ENCODE data around the gene DCST2.
A peak's percentile ranks its signal among the peaks of the same experiment; 100 is the strongest.

The DCST2 gene

DNA sequence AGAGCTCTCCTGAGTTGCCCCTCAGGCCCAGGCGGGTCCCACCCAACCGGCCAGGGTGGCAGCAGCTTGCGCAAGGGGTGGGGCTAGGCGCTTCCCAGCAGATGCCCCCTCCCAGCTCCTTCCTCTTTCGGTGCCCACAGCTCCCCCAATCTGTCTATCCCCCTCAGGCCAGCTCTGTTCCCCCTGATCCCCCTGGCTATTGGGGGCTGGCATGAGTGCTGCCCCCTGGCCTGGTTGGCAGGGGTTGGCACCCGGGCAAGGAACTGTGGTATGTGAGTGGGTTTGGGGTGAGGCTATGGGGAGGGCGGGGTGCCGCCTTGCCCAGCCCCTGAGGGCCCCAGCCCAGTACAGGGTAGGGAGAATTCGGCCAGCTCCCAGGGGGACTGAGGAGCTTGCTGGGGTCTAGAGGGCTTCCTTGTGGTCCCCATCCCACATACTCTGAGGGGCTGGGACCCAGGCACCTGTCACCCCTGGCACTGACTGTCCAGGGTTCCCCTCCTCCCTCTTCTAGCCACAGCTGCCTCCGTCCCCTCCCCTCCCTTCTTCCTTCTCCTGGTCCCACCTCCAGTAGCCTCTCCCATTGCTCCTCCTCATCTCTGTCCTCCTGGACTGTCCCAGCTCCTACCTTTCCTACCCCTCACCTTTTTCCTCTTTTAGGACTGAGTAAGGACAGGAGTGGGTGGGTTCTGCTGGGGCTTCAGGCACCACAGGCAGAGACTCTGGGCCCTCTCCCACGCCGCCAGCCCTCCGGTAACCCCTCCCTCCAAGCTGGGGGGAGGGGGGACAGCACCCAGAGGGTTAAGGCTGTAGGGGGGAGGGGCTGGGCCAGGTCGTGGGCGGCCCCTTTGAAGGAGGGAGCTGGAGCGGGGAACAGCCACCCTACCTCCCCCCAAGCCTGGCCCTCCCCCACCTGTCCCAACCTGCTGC lies 25.3 kb downstream of the DCST2 start:
- no peak for DNase-seq

GRCh38 chr1:155007251-155007828 lies 26.2 kb downstream of the DCST2 start:
- DNase-seq = no peak

- DNase-seq = no peak
Measured at GRCh38 chr1:155006601-155007101, 26.9 kb downstream of the DCST2 start.

DNA sequence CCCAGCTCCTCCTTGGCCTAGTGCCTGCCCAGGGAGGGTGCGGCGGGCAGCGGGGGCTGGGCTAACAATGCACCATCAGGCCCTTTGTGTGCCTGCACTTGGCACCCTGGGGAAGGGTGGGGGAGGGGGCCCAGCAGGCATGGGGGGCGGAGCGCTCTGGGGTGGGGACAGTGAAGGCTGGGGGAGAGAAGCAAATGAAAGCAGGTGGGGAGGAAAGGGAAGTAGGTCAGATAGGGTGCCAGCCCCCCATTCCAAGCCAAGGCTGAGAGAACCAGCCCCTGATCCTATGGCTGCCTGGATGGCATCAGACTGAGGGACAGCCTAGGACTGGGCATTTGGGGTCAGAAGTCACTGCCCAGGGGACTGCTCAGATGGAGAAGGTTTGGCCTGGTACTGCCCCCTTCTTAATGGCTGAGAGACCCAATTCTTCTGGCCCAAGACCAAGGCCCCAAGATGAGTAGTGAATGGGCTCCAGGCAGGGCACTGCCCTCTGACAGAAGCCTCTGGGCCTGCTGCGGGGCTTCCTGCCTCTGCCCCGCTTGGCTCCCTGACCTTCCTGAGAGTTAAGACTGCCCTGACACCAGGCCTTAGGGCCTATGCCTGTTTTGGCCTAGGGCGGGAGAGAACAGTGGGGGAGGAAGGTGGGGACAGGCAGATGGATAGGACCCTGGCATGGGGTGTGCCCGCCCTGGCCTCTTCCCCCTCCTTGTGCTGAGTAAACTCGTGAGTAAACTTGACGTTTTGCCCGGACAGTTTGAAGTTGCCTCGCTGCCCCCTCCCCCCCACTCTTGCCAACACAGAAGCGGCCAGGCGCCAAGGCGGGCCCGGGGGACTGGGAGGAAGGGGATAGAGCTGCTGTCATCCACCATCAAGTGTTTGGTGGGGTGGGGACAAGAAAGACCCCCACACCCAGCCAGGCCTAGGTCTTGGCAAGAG lies 28.2 kb downstream of the DCST2 start:
- no peak for DNase-seq

DNA sequence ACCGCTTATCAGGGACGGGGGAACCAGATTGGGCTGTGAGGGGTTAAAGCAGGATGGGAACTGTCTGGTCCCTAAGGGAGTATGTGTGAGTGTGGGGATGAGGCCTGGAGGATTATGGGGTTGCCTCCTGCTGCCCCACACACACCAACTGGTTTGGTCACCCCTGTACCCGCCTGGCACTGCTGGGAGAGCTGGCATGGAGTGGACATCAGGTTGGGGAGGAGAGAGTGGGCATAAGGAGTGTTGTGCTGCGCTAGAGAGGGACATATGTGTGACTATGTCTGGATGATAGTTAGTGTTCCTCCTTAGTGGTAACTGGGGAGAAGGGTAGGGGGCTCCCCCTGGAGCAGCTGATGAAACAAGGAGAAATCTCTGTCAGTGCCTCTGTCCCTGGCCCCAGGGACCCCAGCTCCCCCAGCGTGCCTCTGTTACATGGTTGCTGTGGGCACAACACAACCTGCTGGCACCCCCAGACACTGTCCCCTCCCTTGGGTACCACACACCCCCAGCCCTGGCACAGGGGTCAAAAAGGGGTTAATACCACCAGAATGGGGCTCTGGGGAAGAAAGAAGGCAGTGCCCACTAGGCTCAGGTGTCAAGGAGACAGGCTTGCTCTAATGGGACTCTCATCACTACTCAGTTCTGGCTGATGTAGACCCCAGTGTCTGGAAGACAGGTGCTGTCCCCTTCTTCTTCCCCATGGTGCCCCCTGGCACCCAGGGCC lies 29.1 kb downstream of the DCST2 start:
- DNase-seq = no peak

DNA sequence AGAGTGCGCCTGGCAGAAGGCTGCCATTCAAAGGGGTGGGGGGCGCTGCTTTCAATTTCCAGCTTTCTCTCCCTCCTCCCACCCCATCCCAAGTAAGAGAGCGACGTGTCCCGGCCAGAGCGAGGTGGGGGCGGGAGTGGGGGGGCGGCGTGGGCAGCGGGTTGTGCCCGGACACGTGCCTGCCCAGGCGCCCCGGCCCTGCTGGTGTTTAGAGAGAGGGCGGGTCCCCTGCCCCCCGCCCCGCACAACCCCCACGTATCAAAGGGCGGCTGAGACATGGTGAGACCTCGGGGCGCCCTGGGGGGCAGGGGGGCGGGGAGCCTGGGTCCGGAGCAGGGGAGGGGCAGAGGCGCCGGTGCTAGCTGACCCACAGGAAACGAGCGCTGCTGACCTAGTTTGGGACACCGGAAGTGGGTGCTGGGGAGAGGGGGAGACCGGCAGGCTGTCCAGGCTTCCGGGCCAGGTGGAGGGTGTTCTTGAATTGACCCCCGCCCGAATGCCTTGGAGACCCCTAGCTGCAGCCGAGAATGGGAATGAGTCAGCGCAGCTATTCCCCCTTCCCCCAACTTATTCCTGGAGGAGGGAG lies 29.7 kb downstream of the DCST2 start:
- no peak for DNase-seq

- DNase-seq = no peak
Measured at GRCh38 chr1:155003227-155003765, 30.3 kb downstream of the DCST2 start.

DNA sequence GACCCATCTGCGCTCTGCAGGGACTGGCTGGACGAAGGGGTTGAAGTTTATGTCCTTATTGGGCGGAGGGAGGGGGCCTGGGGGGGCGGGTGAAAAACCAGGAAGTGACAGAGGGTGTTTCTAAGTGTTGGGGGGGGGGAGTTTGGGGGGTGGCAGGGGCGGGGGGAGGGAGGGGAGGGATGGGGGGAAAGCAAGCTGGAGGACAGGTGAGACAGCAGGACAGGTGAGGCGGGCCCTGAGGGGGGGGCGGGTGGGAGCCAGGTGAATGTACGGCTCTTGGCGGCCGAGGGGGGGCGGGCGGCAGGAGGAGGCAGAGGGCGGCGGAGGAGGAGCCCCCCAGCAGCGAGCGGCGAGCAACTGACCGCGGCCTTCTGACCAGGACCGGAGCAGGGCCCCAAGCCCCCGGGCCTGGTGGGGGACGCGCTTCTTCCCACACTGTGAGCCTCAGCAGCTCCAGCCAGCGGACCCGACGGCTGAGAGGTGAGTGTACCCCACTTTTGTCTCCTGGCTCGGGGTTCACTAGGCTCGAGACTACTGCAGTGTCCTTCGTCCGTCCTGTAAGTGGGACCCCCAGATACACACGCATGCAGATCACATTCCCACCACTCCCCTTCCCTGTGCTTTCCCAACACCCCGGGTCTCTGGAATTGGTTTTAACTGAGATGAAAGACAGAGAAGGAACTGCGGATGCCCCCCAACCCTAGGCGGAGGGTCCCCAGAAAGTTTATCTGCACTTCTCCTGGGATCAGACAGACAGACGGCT lies 30.9 kb downstream of the DCST2 start, which contains the start of gene ZBTB7B:
Gene ZBTB7B, plus strand, starts transcription at position 339 of the 763 bp plus-strand sequence. CDS start 11,859 bp downstream, outside the sequence.
- DNase-seq = no peak

GRCh38 chr1:155001675-155002463 lies 31.7 kb downstream of the DCST2 start:
- DNase-seq = peak; percentile 96

GRCh38 chr1:155001425-155001674 lies 32.2 kb downstream of the DCST2 start:
- DNase-seq = no peak

- peak; percentile 75 for DNase-seq
Measured at GRCh38 chr1:155000726-155001424, 32.7 kb downstream of the DCST2 start.

DNA sequence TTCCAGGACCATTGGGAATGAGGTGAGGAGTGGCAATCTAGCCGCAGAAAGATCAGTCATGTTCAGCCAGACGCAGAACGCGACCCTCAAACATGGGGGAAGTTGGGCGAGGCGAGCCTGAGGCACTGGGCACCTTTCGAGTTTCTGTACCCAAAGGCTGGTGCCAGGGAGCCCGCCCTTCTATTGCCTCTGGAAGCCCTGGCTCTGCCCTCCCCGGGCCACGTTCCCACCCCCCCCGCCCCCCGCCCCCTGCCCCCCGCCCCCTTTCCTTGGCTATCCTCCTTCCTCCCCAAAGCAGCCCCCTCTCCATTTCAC lies 33.2 kb downstream of the DCST2 start:
- no peak for DNase-seq

DNA sequence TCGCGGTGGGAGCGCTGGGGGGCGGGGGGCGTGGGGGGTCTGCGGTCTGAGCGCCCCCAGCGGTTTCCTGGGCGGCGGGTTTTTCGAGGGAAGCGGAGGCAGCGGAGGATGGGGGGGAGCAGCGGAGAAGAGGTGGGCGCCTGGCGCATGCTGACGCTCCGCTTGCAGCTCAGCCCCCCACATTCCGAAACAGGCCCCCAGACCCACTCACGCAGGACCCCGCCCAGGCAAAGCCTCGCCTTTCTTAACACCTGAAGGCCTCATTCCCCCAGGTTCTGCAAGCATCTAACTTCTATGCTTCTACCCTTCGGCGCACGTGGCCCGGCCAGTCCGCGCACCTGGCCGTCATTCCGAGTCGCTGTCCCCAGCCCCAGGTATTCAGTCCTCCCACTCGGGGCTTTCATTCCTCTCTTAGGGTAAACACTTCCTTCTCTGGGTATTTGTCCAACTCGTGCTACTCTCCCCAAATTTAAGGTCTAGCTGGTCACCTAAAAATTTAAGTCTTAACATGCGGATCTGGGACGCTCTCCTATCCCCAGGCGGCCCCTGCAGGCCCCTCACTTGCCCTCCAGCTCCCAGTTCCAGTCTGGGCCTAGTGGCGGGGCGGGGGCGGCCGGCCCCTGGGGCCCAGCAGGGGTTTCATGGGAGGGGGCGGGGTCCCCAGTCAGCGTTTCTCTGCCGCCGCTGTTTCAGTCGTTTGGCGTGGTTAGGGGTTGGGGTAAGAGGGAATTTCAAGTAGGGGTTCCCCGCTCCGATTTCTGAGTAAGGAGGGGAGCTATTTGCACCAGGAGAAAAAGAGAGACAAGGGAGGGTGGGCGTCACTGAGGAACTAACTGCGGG lies 33.8 kb downstream of the DCST2 start:
- peak; percentile 61 for DNase-seq

DNA sequence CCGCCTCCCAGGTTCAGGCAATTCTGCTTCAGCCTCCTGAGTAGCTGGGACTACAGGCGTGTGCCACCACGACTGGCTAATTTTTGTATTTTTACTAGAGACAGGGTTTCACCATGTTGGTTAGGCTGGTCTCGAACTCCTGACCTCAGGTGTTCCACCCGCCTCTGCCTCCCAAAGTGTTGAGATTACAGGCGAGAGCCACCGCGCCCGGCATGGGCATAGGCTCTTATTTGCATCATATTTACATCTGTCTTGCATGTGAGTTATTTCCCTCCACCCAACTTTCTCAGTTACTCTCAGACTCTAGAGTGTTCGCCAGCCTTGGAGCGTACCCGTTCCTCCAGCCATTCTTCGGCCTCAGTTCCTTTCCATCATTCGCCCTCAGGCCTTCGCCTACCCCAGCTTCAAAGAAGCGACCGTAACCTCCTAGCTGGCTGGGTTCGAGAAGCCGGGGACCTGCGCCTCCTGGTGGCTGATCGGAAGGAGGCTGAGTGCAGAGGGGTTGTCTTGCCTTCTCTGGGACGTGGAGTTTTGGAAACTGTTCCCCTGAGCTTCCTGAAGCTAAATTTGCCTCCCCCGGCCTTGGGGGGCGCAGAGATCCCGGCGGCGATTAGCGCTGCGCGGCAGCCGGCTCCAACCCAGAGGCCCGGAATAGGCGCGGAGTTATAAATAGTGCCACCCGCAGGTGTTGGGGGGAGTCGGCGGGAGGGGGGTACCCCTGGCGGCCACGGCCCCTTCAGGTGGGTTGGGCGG lies 34.6 kb downstream of the DCST2 start:
- DNase-seq = peak; percentile 71

- DNase-seq = no peak
Measured at GRCh38 chr1:154998201-154998780, 35.3 kb downstream of the DCST2 start.

- no peak for DNase-seq
Measured at GRCh38 chr1:154996966-154997701, 36.4 kb downstream of the DCST2 start.

Measured in activated CD8-positive, alpha-beta memory T cell treated with anti-CD3 and anti-CD28 coated beads, Interleukin-2, amount 50 U/mL, for 4 hours (primary cell).